ENCODE data around the gene ATP5F1D. TPM values are rescaled to one million over a fixed set of nuclear protein-coding genes. Genes with fewer than 3 reads are reported as not detected.
A peak's percentile ranks its signal among the peaks of the same experiment; 100 is the strongest.

The ATP5F1D gene
- total RNA-seq, 1 experiment from 2014 or later: 179 TPM

DNA sequence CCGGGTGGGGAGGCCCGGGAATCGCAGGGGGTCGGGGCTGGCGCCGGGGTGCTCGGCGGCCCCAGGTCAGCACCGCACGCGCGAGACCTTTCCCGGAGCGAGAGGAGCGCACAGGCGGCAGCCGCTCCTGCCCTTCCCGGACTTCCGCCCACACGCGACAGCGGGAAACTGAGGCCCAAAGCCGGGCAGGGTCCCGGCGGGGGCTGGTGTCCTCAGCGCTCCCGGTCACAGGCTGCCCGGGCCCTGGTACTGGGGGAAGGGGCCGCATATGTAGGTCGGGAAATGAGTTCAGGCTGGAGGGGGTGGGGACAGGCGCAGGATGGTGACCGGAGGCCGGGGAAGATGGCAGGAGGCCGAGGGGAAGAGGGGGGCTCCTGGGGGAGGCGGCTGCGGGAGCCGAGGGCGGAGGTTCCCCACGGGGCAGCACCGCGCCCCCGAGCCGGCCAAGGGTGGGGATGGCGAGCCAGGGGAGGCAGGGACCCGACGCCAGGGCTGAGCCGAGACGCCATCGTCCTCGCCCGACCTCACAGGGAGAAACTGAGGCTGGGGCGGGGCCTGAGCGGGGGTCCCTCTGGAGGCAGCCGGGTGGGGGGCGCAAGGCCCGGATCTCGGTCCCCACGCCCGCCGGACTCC, 4.4 kb upstream of the ATP5F1D start:
- Mint-ChIP-seq H3K27ac (no peak overlapping the region), H3K9me3 (no peaks in the 10 kb centered on the region; a peak in 1 of 5 replicates), H3K36me3 (ENCODE audit: insufficient read depth in 1 of 3, low read depth in 3 of 3) (peaks cover 0 to 26% (median 14%) of the 10 kb centered on the region in 3 experiments; a peak in 5 of 7 replicates), H3K4me1 (peaks cover 13 to 16% of the 10 kb centered on the region in 2 experiments), H3K27me3 (ENCODE audit: low read depth) (peaks cover 1% of the 10 kb centered on the region), H3K4me3 (peak overlapping the region; percentile 68 to 82)
- Histone ChIP-seq H4K5ac (ENCODE audit: insufficient read length, low read depth, low read length) (no peak overlapping the region), H2BK120ac (ENCODE audit: low read depth, low read length, poor library complexity, severe bottlenecking) (no peak overlapping the region), H3K4me1 (ENCODE audit: insufficient read depth, low read length) (no peaks in the 10 kb centered on the region), H4K8ac (replicated peaks; ENCODE audit: insufficient read length, low read depth, low read length) (no peak overlapping the region), H2AFZ (ENCODE audit: low read length) (no peak overlapping the region), H3K79me2 (ENCODE audit: insufficient read depth, low read length) (no peaks in the 10 kb centered on the region; the same call in 1 of the 2 replicates), H2BK15ac (ENCODE audit: low read depth, low read length) (no peak overlapping the region), H3K18ac (ENCODE audit: insufficient read length, low read depth, low read length) (no peak overlapping the region), H3K79me1 (ENCODE audit: insufficient read depth, low read depth, low read length, poor library complexity, severe bottlenecking) (no peaks in the 10 kb centered on the region), H2BK20ac (ENCODE audit: low read depth, low read length, poor library complexity, severe bottlenecking) (no peak overlapping the region), H3K14ac (ENCODE audit: insufficient read depth, low read length) (peak overlapping the region; percentile 13; the same call in 1 of the 2 replicates), H3T11ph (ENCODE audit: low read length) (no peak overlapping the region), H2BK5ac (ENCODE audit: insufficient read length, low read length) (no peak overlapping the region), H3K23ac (ENCODE audit: insufficient read length, low read depth, low read length) (no peak overlapping the region), H3K27ac (ENCODE audit: insufficient read length, low read depth, low read length) (no peak overlapping the region), H3K9ac (ENCODE audit: extremely low read depth, insufficient read length, low read length) (no peak overlapping the region), H3K4me2 (ENCODE audit: insufficient read depth, insufficient read length, low read length) (peak overlapping the region; percentile 53), H3K56ac (ENCODE audit: insufficient read length, low read depth, low read length) (no peak overlapping the region), H3K23me2 (ENCODE audit: insufficient read length, low read depth, low read length, poor library complexity, severe bottlenecking) (peaks cover 11% of the 10 kb centered on the region), H4K91ac (ENCODE audit: insufficient read length, low read depth, low read length) (no peak overlapping the region), H3K9me3 (ENCODE audit: control insufficient read depth, low read depth, low read length) (no peaks in the 10 kb centered on the region), H2BK12ac (ENCODE audit: insufficient read length, low read depth, low read length) (no peak overlapping the region), H3K27me3 (ENCODE audit: insufficient read depth, low read length) (no peaks in the 10 kb centered on the region), H3K4ac (ENCODE audit: low read depth, low read length) (no peak overlapping the region), H4K20me1 (ENCODE audit: control insufficient read depth, insufficient read depth, insufficient read length) (no peaks in the 10 kb centered on the region), H2AK5ac (ENCODE audit: insufficient read length, low read length) (no peak overlapping the region)
- WGBS (ENCODE audit: extremely low coverage, insufficient read length, low lambda C conversion rate): no CpG with 5 or more reads among the region's 60 CpGs
- TF ChIP-seq, protein P1, sequence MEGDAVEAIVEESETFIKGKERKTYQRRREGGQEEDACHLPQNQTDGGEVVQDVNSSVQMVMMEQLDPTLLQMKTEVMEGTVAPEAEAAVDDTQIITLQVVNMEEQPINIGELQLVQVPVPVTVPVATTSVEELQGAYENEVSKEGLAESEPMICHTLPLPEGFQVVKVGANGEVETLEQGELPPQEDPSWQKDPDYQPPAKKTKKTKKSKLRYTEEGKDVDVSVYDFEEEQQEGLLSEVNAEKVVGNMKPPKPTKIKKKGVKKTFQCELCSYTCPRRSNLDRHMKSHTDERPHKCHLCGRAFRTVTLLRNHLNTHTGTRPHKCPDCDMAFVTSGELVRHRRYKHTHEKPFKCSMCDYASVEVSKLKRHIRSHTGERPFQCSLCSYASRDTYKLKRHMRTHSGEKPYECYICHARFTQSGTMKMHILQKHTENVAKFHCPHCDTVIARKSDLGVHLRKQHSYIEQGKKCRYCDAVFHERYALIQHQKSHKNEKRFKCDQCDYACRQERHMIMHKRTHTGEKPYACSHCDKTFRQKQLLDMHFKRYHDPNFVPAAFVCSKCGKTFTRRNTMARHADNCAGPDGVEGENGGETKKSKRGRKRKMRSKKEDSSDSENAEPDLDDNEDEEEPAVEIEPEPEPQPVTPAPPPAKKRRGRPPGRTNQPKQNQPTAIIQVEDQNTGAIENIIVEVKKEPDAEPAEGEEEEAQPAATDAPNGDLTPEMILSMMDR (conservative IDR thresholded peaks at IDR 0.05): no peak
- no peak for DNase-seq

All from H9 (cell line).